ENCODE measurements around the gene KCNJ11.

- TF ChIP-seq CTCF (IDR thresholded peaks at IDR 0.05 in 8 of 11, conservative IDR thresholded peaks at IDR 0.05 in 3 of 11) (no peak), POLR2A (IDR thresholded peaks at IDR 0.05) (no peak)
These were observed 17.8 kb upstream of the KCNJ11 start for GRCh38 chr11:17406082-17406817.
